Measurements from ENCODE around the gene MREG.

DNA sequence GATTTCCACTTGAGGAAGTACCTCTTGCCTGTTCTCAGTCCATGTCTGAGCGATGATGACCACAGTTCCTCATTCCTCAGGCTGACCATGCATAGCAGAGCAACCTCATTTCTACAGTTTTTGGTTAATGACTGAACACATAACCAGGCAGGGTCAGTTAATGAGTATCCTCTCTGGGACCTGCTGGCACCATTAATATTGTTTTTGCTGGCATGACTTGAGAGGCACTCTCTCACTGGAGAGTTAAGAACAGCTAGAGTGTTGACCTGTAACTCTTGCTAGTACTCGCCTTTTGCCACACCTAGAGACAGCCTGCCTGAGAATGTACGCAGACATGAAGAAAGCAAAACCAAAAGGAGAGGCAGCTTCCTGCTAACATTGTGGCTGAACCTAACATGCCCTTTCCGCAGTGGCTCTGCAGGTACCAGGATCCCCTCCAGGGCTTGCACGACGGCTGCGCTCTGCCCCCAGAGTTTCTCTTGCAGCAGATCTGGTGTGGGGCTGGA, 44.4 kb upstream of the MREG start:
- peak; percentile 58 for TF ChIP-seq NFIC (IDR thresholded peaks at IDR 0.05; ENCODE audit: low read depth, low read length)
- TF ChIP-seq, protein P1, sequence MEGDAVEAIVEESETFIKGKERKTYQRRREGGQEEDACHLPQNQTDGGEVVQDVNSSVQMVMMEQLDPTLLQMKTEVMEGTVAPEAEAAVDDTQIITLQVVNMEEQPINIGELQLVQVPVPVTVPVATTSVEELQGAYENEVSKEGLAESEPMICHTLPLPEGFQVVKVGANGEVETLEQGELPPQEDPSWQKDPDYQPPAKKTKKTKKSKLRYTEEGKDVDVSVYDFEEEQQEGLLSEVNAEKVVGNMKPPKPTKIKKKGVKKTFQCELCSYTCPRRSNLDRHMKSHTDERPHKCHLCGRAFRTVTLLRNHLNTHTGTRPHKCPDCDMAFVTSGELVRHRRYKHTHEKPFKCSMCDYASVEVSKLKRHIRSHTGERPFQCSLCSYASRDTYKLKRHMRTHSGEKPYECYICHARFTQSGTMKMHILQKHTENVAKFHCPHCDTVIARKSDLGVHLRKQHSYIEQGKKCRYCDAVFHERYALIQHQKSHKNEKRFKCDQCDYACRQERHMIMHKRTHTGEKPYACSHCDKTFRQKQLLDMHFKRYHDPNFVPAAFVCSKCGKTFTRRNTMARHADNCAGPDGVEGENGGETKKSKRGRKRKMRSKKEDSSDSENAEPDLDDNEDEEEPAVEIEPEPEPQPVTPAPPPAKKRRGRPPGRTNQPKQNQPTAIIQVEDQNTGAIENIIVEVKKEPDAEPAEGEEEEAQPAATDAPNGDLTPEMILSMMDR (IDR thresholded peaks at IDR 0.05 in 2 of 3, conservative IDR thresholded peaks at IDR 0.05 in 1 of 3; ENCODE audit: control insufficient read depth in 2 of 3, extremely low read depth in 1 of 3, insufficient read depth in 1 of 3, low read depth in 3 of 3, low read length in 3 of 3) = no peak
- TF ChIP-seq, protein P2, sequence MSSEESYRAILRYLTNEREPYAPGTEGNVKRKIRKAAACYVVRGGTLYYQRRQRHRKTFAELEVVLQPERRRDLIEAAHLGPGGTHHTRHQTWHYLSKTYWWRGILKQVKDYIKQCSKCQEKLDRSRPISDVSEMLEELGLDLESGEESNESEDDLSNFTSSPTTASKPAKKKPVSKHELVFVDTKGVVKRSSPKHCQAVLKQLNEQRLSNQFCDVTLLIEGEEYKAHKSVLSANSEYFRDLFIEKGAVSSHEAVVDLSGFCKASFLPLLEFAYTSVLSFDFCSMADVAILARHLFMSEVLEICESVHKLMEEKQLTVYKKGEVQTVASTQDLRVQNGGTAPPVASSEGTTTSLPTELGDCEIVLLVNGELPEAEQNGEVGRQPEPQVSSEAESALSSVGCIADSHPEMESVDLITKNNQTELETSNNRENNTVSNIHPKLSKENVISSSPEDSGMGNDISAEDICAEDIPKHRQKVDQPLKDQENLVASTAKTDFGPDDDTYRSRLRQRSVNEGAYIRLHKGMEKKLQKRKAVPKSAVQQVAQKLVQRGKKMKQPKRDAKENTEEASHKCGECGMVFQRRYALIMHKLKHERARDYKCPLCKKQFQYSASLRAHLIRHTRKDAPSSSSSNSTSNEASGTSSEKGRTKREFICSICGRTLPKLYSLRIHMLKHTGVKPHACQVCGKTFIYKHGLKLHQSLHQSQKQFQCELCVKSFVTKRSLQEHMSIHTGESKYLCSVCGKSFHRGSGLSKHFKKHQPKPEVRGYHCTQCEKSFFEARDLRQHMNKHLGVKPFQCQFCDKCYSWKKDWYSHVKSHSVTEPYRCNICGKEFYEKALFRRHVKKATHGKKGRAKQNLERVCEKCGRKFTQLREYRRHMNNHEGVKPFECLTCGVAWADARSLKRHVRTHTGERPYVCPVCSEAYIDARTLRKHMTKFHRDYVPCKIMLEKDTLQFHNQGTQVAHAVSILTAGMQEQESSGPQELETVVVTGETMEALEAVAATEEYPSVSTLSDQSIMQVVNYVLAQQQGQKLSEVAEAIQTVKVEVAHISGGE (CRISPR knock-in tag; IDR thresholded peaks at IDR 0.05) = no peak
- TF ChIP-seq, protein P3, sequence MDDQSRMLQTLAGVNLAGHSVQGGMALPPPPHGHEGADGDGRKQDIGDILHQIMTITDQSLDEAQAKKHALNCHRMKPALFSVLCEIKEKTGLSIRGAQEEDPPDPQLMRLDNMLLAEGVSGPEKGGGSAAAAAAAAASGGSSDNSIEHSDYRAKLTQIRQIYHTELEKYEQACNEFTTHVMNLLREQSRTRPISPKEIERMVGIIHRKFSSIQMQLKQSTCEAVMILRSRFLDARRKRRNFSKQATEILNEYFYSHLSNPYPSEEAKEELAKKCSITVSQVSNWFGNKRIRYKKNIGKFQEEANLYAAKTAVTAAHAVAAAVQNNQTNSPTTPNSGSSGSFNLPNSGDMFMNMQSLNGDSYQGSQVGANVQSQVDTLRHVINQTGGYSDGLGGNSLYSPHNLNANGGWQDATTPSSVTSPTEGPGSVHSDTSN (IDR thresholded peaks at IDR 0.05; ENCODE audit: insufficient replicate concordance, low read depth, low read length) = no peak
